SK-N-SH treated with all-trans-retinoic acid at 6 μM for 48 hours (cell line): ENCODE results near the gene SSX2IP.

Experiments used
- ATAC-seq: fragments of 200-7000 bp; cut with Tn5 transposase; 3 replicates; pipeline ENCODE4 v1.9.1; 2020; ENCODE audit warnings: mild to moderate bottlenecking, moderate library complexity
- ARNTL ChIP-seq: fragments of 450-650 bp; formaldehyde crosslinking; IDR thresholded peaks from 2 replicates; pipeline ENCODE4 v1.5.0; 2020; ENCODE audit warnings: low read depth, mild to moderate bottlenecking, moderate library complexity, borderline replicate concordance
- BACH2 ChIP-seq: fragments of 250-450 bp; sonication (Bioruptor Pico); IDR thresholded peaks from 2 replicates; pipeline ENCODE4 v1.9.0; 2021; ENCODE audit warnings: mild to moderate bottlenecking, borderline replicate concordance
- CSDC2 ChIP-seq: fragments of 250-450 bp; sonication (Bioruptor Pico); IDR thresholded peaks from 2 replicates; pipeline ENCODE4 v1.5.0; 2020; ENCODE audit warnings: mild to moderate bottlenecking, moderate library complexity
- ESRRG ChIP-seq: fragments of 250-450 bp; sonication (Bioruptor Pico); IDR thresholded peaks from 2 replicates; pipeline ENCODE4 v1.6.1; 2021; ENCODE audit warnings: mild to moderate bottlenecking
- ISL1 ChIP-seq: fragments of 250-450 bp; sonication (Bioruptor Pico); IDR thresholded peaks from 2 replicates; pipeline ENCODE4 v2.1.2; 2022; ENCODE audit warnings: mild to moderate bottlenecking, moderate library complexity
- OSR1 ChIP-seq: fragments of 250-450 bp; sonication (Bioruptor Pico); IDR thresholded peaks from 2 replicates; pipeline ENCODE4 v1.8.0; 2022; ENCODE audit warnings: moderate library complexity, mild to moderate bottlenecking, inconsistent platforms
- PPARA ChIP-seq: fragments of 250-450 bp; sonication (Bioruptor Pico); IDR thresholded peaks from 2 replicates; pipeline ENCODE4 v1.5.0; 2020; ENCODE audit warnings: mild to moderate bottlenecking, borderline replicate concordance
- RARB ChIP-seq: fragments of 250-450 bp; sonication (Bioruptor Pico); IDR thresholded peaks from 2 replicates; pipeline ENCODE4 v1.8.0; 2021; ENCODE audit warnings: mild to moderate bottlenecking, moderate library complexity
- SNAI2 ChIP-seq: fragments of 250-450 bp; sonication (Bioruptor Pico); IDR thresholded peaks from 2 replicates; pipeline ENCODE4 v1.5.0; 2020; ENCODE audit warnings: mild to moderate bottlenecking, moderate library complexity
- TCF4 ChIP-seq: fragments of 250-450 bp; sonication (Bioruptor Pico); IDR thresholded peaks from 2 replicates; pipeline ENCODE4 v1.8.0; 2021; ENCODE audit warnings: mild to moderate bottlenecking, moderate library complexity, borderline replicate concordance
- TOX ChIP-seq: fragments of 250-450 bp; sonication (Bioruptor Pico); IDR thresholded peaks from 2 replicates; pipeline ENCODE4 v1.8.0; 2021; ENCODE audit warnings: mild to moderate bottlenecking, moderate library complexity, borderline replicate concordance
- ZC3H10 ChIP-seq: fragments of 250-450 bp; sonication (Bioruptor Pico); IDR thresholded peaks from 2 replicates; pipeline ENCODE4 v1.5.1; 2021; ENCODE audit warnings: mild to moderate bottlenecking, moderate library complexity
- ZFP3 ChIP-seq: fragments of 250-450 bp; sonication (Bioruptor Pico); IDR thresholded peaks from 2 replicates; pipeline ENCODE4 v1.5.0; 2020; ENCODE audit warnings: mild to moderate bottlenecking, moderate library complexity
- ZFP30 ChIP-seq: fragments of 450-650 bp; formaldehyde crosslinking; IDR thresholded peaks from 2 replicates; pipeline ENCODE4 v1.5.0; 2022; ENCODE audit warnings: mild to moderate bottlenecking, moderate library complexity
- ZNF565 ChIP-seq: fragments of 450-650 bp; formaldehyde crosslinking; conservative IDR thresholded peaks from 2 replicates; pipeline ENCODE4 v1.5.0; 2020; ENCODE audit warnings: low read depth, mild to moderate bottlenecking, moderate library complexity
- ZNF70 ChIP-seq: fragments of 450-650 bp; formaldehyde crosslinking; IDR thresholded peaks from 2 replicates; pipeline ENCODE4 v1.5.0; 2020; ENCODE audit warnings: mild to moderate bottlenecking, moderate library complexity
- ZNF8 ChIP-seq: fragments of 450-650 bp; formaldehyde crosslinking; IDR thresholded peaks from 2 replicates; pipeline ENCODE4 v1.5.0; 2020; ENCODE audit warnings: mild to moderate bottlenecking, moderate library complexity
- TF ChIP-seq, protein P1 (sequence below): fragments of 250-450 bp; sonication (Bioruptor Pico); IDR thresholded peaks from 2 replicates; pipeline ENCODE4 v1.5.1; 2021; ENCODE audit warnings: mild to moderate bottlenecking, moderate library complexity
- TF ChIP-seq, protein P2 (sequence below): fragments of 250-450 bp; sonication (Bioruptor Pico); IDR thresholded peaks from 2 replicates; pipeline ENCODE4 v1.5.0; 2020; ENCODE audit warnings: mild to moderate bottlenecking, moderate library complexity
- TF ChIP-seq, protein P3 (sequence below): fragments of 250-450 bp; sonication (Bioruptor Pico); IDR thresholded peaks from 2 replicates; pipeline ENCODE4 v1.8.0; 2020; ENCODE audit warnings: mild to moderate bottlenecking, moderate library complexity, borderline replicate concordance
- TF ChIP-seq, protein P4 (sequence below): fragments of 250-450 bp; sonication (Bioruptor Pico); IDR thresholded peaks from 2 replicates; pipeline ENCODE4 v1.8.0; 2021; ENCODE audit warnings: low read depth, mild to moderate bottlenecking, moderate library complexity, borderline replicate concordance

SSX2IP gene

DNA sequence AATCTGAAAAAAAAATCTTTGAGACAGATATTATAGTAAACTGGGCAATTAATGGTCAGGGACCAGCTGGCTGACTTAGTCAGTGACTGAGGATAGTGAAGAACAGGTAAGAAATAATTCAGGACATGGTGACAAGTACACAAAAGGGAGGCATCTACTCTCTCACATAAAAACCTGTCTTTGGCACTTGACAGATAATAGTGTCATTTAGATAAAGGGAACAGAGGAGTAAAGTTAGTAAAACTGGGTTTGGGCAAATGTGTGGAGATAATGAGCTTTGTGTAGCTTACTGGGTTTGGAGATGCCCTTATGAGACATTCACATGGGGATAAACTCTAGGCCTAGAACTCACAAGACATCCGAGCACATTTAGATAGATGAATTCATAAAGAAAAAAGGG lies 4.0 kb downstream of the SSX2IP start:
- TF ChIP-seq BACH2 (CRISPR knock-in tag) (no peak), ESRRG (no peak), ZFP30 (CRISPR knock-in tag) (no peak), ZC3H10 (CRISPR knock-in tag) (no peak), OSR1 (CRISPR knock-in tag) (no peak), ZNF565 (CRISPR knock-in tag) (no peak)
- ATAC-seq = no peak

DNA sequence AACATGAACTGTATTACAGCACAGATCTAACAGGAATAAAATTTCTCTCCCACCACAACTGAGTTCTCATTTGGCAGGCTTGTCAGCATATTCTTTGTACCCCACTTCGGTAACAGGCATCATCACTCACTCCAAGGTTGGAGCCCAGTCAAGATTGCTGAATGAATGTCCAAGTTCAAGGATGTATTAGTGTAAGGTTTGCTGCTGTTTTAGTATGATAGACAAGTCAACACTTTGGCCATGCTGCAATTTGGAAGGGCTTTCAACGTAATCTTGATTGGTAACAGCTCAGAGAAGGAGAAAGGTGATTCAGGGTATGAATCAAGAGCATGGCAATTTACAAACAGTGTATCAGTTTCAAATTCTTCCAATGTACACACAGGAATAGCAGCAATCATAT lies 6.8 kb downstream of the SSX2IP start:
- no peak for ATAC-seq
- TF ChIP-seq, protein P1, sequence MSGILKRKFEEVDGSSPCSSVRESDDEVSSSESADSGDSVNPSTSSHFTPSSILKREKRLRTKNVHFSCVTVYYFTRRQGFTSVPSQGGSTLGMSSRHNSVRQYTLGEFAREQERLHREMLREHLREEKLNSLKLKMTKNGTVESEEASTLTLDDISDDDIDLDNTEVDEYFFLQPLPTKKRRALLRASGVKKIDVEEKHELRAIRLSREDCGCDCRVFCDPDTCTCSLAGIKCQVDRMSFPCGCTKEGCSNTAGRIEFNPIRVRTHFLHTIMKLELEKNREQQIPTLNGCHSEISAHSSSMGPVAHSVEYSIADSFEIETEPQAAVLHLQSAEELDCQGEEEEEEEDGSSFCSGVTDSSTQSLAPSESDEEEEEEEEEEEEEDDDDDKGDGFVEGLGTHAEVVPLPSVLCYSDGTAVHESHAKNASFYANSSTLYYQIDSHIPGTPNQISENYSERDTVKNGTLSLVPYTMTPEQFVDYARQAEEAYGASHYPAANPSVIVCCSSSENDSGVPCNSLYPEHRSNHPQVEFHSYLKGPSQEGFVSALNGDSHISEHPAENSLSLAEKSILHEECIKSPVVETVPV (CRISPR knock-in tag) = no peak
- no peak for TF ChIP-seq ZNF565 (CRISPR knock-in tag)
- TF ChIP-seq ESRRG = no peak
- no peak for TF ChIP-seq SNAI2 (CRISPR knock-in tag)
- no peak for TF ChIP-seq TOX (CRISPR knock-in tag)
- TF ChIP-seq, protein P2, sequence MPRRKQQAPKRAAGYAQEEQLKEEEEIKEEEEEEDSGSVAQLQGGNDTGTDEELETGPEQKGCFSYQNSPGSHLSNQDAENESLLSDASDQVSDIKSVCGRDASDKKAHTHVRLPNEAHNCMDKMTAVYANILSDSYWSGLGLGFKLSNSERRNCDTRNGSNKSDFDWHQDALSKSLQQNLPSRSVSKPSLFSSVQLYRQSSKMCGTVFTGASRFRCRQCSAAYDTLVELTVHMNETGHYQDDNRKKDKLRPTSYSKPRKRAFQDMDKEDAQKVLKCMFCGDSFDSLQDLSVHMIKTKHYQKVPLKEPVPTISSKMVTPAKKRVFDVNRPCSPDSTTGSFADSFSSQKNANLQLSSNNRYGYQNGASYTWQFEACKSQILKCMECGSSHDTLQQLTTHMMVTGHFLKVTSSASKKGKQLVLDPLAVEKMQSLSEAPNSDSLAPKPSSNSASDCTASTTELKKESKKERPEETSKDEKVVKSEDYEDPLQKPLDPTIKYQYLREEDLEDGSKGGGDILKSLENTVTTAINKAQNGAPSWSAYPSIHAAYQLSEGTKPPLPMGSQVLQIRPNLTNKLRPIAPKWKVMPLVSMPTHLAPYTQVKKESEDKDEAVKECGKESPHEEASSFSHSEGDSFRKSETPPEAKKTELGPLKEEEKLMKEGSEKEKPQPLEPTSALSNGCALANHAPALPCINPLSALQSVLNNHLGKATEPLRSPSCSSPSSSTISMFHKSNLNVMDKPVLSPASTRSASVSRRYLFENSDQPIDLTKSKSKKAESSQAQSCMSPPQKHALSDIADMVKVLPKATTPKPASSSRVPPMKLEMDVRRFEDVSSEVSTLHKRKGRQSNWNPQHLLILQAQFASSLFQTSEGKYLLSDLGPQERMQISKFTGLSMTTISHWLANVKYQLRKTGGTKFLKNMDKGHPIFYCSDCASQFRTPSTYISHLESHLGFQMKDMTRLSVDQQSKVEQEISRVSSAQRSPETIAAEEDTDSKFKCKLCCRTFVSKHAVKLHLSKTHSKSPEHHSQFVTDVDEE (CRISPR knock-in tag) = no peak
- no peak for TF ChIP-seq ZFP30 (CRISPR knock-in tag)
- TF ChIP-seq TCF4 (CRISPR knock-in tag) = no peak
- TF ChIP-seq OSR1 (CRISPR knock-in tag) = no peak
- TF ChIP-seq ZFP3 (CRISPR knock-in tag) = no peak
- no peak for TF ChIP-seq RARB
- TF ChIP-seq, protein P3, sequence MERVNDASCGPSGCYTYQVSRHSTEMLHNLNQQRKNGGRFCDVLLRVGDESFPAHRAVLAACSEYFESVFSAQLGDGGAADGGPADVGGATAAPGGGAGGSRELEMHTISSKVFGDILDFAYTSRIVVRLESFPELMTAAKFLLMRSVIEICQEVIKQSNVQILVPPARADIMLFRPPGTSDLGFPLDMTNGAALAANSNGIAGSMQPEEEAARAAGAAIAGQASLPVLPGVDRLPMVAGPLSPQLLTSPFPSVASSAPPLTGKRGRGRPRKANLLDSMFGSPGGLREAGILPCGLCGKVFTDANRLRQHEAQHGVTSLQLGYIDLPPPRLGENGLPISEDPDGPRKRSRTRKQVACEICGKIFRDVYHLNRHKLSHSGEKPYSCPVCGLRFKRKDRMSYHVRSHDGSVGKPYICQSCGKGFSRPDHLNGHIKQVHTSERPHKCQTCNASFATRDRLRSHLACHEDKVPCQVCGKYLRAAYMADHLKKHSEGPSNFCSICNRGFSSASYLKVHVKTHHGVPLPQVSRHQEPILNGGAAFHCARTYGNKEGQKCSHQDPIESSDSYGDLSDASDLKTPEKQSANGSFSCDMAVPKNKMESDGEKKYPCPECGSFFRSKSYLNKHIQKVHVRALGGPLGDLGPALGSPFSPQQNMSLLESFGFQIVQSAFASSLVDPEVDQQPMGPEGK (CRISPR knock-in tag) = no peak
- no peak for TF ChIP-seq ZNF8 (CRISPR knock-in tag)
- no peak for TF ChIP-seq PPARA (CRISPR knock-in tag)
- no peak for TF ChIP-seq CSDC2 (CRISPR knock-in tag)
- no peak for TF ChIP-seq ZNF70
- no peak for TF ChIP-seq ZC3H10 (CRISPR knock-in tag)
- TF ChIP-seq ISL1 = no peak
- TF ChIP-seq, protein P4, sequence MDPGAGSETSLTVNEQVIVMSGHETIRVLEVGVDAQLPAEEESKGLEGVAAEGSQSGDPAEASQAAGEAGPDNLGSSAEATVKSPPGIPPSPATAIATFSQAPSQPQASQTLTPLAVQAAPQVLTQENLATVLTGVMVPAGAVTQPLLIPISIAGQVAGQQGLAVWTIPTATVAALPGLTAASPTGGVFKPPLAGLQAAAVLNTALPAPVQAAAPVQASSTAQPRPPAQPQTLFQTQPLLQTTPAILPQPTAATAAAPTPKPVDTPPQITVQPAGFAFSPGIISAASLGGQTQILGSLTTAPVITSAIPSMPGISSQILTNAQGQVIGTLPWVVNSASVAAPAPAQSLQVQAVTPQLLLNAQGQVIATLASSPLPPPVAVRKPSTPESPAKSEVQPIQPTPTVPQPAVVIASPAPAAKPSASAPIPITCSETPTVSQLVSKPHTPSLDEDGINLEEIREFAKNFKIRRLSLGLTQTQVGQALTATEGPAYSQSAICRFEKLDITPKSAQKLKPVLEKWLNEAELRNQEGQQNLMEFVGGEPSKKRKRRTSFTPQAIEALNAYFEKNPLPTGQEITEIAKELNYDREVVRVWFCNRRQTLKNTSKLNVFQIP = no peak
- no peak for TF ChIP-seq ARNTL (CRISPR knock-in tag)

DNA sequence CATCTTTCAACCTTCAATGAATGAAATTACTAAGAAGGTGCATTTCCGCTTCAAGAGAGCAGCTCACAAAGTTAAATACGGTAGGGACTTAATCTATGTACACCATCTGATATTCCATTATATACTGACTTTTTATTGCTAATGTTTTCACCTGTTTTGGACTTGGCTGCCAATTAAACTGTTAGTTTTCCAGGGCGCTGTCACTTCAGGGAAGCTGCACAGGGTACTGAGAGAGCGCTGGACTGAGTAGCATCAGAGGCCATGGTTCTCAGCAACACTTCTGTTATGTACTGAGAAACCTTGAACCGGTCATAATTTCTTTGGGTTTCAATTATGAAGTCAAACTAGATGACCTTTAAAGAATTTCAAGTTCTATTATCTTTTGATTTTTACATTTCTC lies 8.2 kb downstream of the SSX2IP start:
- TF ChIP-seq, protein P4 = no peak
- no peak for ATAC-seq
